Right ventricle myocardium superior (tissue), 1 donor: Measurements from ENCODE around the gene FGF9. TPM values are rescaled to one million over a fixed set of nuclear protein-coding genes. Genes with fewer than 3 reads are reported as not detected.

Experiments used
- ATAC-seq: fragments of 200-7000 bp; cut with Tn5 transposase; one replicate; pipeline ENCODE4 v1.9.1; 2020; ENCODE audit warnings: mild to moderate bottlenecking; ENCODE audit not compliant: poor library complexity
- DNase-seq: peaks from one replicate; pipeline ENCODE4 v3.0.0-alpha.2; 2020
- intact Hi-C: fragments of 100-400 bp; cut with DNase I; formaldehyde crosslinking; loops from one replicate; pipeline ENCODE4 v1.11.2; 2022
- total RNA-seq: library from RNA; stranded (reverse); fragmentation: NEBNext Ultra II Directional; extraction: Animal tissue kit (Norgen Biotek cat#: 25700); gene quantifications from one replicate; pipeline ENCODE4 v1.2.1, GENCODE V29; 2021
- donor health status: DM: no; HTN: yes; CAD: no; lungs with severe emphysema.

FGF9 gene
- total RNA-seq, 1 donor from 2014 or later, result 9.5 TPM

DNA sequence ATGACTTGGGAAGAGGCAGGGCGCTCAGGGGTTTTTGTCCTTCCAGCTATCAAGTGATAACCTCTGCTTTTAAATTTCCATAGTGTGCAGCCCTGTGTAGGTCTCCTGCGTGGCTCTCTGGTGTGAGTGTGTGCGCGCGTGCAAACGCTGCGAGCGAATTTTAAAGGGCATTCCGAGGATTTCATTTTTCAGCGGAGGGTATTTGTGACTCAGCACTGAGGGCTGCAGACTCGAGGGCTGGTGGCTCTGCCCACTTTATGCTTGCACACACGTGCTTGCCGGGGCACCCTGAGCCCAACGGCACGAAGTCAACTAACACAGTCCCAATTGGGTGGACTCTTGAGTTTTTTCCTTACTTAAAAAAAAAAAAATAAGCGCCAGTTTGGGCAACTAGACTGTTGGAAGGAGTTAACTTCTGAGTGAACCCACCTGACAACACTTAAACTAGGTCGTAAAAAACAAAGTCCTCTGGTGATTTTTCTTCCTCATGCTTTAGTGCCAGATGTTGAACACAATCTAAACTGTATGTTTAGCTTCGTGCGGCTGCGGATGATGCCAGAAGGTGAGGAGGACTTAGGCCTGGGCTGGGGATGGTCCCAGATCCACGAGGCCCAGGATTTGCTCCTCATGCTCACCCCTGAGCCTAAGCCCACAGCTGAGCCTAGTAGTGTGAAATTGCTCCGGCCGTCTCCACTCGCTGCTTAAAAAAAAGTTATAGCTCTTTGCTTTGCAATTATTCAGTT, 2.1 kb downstream of the FGF9 start:
- ATAC-seq, result no peak
- intact Hi-C loops, result no loop called here
- DNase-seq, result no peak

- no peak for ATAC-seq
- intact Hi-C loops, result no loop called here
- DNase-seq, result no peak
Observed at GRCh38 chr13:21673539-21673788, 2.6 kb downstream of the FGF9 start.

- peak; percentile 58 for ATAC-seq
- intact Hi-C loops, result no loop called here
- peak; percentile 58 for DNase-seq
Observed at GRCh38 chr13:21673789-21674489, 3.1 kb downstream of the FGF9 start.

GRCh38 chr13:21674490-21675009, 3.7 kb downstream of the FGF9 start:
- no peak for DNase-seq
- ATAC-seq, result peak; percentile 1
- intact Hi-C loops, result no loop called here

- peak; percentile 54 for ATAC-seq
- peak; percentile 60 for DNase-seq
- intact Hi-C loops, result no loop called here
Observed at GRCh38 chr13:21675095-21675991, 4.5 kb downstream of the FGF9 start.

GRCh38 chr13:21676611-21677021, 5.7 kb downstream of the FGF9 start:
- intact Hi-C loops, result no loop called here
- DNase-seq, result no peak
- ATAC-seq, result no peak

DNA sequence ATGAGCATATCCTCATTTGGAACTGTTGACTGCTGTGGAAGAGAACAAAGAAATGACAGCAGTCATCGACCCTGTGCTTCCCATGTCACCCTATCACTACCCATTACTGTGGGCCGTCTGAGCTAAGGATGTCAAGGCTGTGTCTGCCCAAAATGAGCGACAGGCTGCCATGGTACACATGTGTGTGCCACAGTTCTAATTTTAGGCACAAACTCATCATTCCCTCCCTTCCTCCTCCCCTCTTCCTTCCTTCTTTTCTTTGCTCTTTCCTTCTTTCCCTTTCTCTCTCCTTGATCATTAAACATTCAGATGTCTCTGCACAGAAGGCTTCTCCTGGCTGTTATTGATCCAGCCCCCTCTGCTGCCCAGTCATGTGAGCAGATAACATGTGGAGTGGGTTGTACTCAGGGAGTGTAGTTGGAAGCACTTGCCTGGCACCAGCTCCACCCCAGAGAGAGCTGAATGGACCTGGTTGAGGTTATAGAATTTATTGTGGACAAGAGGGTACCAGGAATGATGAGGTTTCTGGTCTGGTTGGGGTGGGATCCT, 6.3 kb downstream of the FGF9 start:
- ATAC-seq (no peak), DNase-seq (no peak)
- intact Hi-C loops, result no loop called here

DNA sequence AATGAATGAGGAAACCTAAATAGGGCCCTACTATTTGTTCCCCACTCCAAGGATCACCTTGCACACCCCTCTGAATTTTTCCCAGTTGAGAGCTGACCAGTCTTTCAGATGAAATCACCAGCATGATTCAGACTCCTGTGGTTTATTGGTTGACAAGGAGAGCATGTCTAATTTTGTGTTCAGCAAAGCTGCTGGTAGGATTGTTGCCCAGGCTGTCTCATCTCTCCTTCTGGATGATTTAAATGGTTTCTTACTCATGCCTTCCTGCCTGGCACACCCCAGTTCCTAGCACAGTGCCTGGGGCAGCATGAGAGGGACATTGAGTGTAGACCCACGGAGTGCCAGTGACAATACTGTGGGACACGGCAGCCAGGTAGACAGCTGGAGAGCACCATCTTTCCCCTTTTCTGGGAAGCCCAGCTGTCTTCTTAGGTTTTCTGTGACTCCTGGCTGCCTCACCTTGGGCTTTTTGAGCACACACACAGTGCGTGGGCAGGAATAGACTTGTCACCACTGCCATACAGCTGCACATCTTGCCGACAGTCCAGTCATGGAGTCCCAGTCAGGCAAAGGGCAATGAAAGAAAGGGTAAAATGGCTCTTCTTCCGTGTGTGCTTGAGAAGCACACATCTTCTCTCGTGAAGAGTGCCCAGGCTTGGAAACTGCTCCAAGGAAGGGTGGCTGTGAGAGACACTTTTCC, 12.3 kb downstream of the FGF9 start:
- ATAC-seq (no peak), DNase-seq (no peak)
- intact Hi-C loops, result no loop called here

DNA sequence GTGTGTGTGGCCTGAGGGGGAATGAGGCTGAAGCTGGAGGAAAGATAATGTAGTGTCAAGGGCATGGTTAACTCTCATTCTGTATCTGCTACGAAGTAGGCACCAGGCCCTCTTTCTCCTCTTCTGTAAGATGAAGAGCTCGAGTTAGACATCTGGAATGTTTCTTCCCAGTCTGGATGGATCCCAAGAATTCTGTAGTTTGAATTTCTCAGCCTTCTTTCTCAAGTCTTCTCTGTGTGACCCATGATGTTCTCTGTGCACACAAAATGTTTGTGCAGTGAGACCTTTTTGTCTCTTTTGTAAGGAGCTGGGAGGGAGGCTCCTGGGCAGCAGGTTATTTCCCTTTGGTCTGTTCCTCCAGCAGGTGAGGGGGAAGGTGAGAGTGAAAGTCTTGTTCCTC, 13.7 kb downstream of the FGF9 start:
- no peak for ATAC-seq
- intact Hi-C loops, result no loop called here
- no peak for DNase-seq

GRCh38 chr13:21685485-21686064, 14.7 kb downstream of the FGF9 start:
- ATAC-seq, result no peak
- intact Hi-C loops, result no loop called here
- no peak for DNase-seq

DNA sequence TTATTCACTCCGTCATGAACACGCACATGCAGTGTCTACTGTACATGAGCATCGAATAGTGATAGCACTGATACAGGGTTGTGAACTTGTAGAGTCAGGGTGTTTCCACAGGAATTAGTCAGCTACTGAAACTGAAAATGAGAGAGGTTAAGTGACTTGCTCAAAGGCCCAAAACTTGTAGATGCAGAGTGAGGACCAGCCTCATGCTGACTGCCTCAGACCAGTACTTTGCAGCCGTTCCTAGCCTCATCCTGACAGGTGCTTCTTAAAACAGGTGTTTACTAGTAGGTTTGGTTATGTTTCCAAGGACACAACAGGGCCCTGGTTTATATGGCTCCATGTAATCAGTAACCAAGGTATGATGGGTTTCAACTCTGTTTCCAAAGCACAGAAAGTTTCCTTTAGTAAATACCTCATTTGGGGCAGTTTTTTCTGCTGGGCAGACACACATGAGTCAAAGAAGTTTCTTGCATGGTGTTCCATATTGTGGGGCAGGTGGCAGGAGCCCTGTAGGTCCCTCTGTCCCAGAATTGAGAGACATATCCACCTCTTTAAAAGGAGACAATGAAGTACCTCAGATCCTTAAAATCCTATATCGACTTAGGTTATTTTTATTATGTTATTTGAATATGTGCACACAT, 16.0 kb downstream of the FGF9 start:
- intact Hi-C loops, result no loop called here
- DNase-seq, result no peak
- no peak for ATAC-seq

GRCh38 chr13:21688056-21688455, 17.2 kb downstream of the FGF9 start:
- ATAC-seq (no peak), DNase-seq (no peak)
- intact Hi-C loops, result no loop called here

DNA sequence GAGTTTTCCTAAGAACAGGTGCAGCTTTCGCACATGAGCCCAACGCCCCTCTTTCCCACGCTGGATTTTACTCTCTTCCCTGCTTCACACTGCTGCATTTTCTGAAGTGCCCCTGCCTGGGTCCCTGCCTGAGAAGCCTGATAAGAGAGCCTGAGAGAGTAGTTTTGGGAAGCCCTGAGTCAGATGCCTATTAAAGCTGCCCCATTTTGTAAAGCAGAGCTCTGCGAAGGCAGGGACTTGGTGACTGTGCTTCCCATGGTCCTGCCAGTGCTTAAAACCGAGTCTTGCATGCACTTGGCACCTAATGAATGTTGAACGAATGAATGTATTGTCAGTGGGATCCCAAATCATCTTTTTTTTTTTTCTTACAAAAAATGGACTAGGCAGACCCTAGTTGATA, 18.2 kb downstream of the FGF9 start:
- no peak for DNase-seq
- intact Hi-C loops, result no loop called here
- ATAC-seq, result no peak

GRCh38 chr13:21690955-21691354, 20.1 kb downstream of the FGF9 start:
- intact Hi-C loops, result no loop called here
- no peak for DNase-seq
- no peak for ATAC-seq

DNA sequence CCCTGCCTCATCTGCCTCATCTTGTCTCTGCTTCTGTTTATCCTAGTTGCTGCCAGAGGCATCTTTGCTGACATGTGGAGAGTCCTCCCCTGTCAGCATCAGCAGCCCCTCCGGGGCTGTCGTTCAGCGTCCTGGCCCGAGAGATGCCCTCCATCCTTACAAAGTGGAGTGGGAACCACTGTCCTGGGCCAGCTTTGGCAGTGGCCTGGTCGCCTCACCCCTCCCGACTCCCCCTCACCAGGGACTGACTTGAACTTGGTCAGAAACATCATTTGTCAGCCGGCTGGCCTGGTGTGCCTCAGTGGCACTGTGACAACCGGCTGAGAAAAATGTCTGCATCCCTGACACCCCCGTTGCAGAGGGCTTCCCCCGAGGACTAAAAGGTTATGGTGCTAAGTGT, 20.6 kb downstream of the FGF9 start:
- intact Hi-C loops, result no loop called here
- no peak for DNase-seq
- ATAC-seq, result no peak

- ATAC-seq (peak; percentile 59), DNase-seq (no peak)
- intact Hi-C loops, result no loop called here
Observed at GRCh38 chr13:21691928-21692327, 21.1 kb downstream of the FGF9 start.

- DNase-seq, result peak; percentile 52
- ATAC-seq, result peak; percentile 50
- intact Hi-C loops, result no loop called here
Observed at GRCh38 chr13:21694831-21695230, 24.0 kb downstream of the FGF9 start.

DNA sequence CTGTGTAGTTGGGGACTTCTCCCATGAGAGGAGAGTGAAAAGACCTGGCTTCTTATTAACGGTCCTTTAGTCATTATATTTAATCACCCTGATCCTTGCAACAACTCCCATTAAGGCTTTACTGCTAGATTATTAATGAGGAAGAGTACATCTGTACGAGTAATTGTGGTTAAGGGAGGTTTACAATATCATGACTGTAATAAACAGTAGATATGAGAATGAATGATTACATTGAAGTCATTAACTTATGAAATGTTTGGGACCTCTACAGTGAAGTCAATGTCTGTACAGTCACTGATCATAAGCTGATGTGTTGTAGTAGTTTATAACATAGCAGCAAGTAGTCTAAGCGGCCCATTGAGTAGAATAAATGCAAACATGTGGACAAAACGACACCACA, 24.7 kb downstream of the FGF9 start:
- intact Hi-C loops, result no loop called here
- no peak for ATAC-seq
- DNase-seq, result no peak
